ENCODE measurements around the gene INTS12.

The INTS12 gene

GRCh38 chr4:105677709-105678108, 30.8 kb downstream of the INTS12 start:
- no peak for DNase-seq

- DNase-seq = no peak
These were observed 34.5 kb downstream of the INTS12 start for GRCh38 chr4:105674011-105674410.

GRCh38 chr4:105671301-105671700, 37.2 kb downstream of the INTS12 start:
- DNase-seq = no peak

GRCh38 chr4:105670684-105671083, 37.8 kb downstream of the INTS12 start:
- DNase-seq = no peak

- no peak for DNase-seq
These were observed 41.8 kb downstream of the INTS12 start for GRCh38 chr4:105666693-105667092.

GRCh38 chr4:105662935-105663675, 45.4 kb downstream of the INTS12 start:
- no peak for DNase-seq

GRCh38 chr4:105661028-105661427, 47.5 kb downstream of the INTS12 start:
- no peak for DNase-seq

- no peak for DNase-seq
These were observed 49.3 kb downstream of the INTS12 start for GRCh38 chr4:105659190-105659589.

GRCh38 chr4:105657117-105657765, 51.2 kb downstream of the INTS12 start:
- no peak for DNase-seq

- no peak for DNase-seq
These were observed 56.1 kb downstream of the INTS12 start for GRCh38 chr4:105652286-105652888.

GRCh38 chr4:105651884-105652283, 56.6 kb downstream of the INTS12 start:
- DNase-seq = no peak

GRCh38 chr4:105650190-105650589, 58.3 kb downstream of the INTS12 start:
- no peak for DNase-seq

- no peak for DNase-seq
These were observed 63.0 kb downstream of the INTS12 start for GRCh38 chr4:105645440-105645839.

- DNase-seq = no peak
These were observed 64.2 kb downstream of the INTS12 start for GRCh38 chr4:105644257-105644656.

GRCh38 chr4:105641845-105642244, 66.6 kb downstream of the INTS12 start:
- no peak for DNase-seq

GRCh38 chr4:105637408-105638176, 70.9 kb downstream of the INTS12 start:
- DNase-seq = peak; percentile 38

GRCh38 chr4:105634402-105635080, 73.9 kb downstream of the INTS12 start:
- DNase-seq = no peak

- no peak for DNase-seq
These were observed 75.2 kb downstream of the INTS12 start for GRCh38 chr4:105633241-105633640.

All from NCI-H1417 treated with DMSO at 0.1 percent for 48 hours (cell line).